T-cell (primary cell): ENCODE measurements around the gene PRR14. TPM values are rescaled to one million over a fixed set of nuclear protein-coding genes. Genes with fewer than 3 reads are reported as not detected.

Source experiments
- ATAC-seq, 4 experiments: fragments of 200-7000 bp in 3 of 4; fragments of 150-1000 bp in 1 of 4; cut with Tn5 transposase; replicated peaks in 1 of 4; 1 replicate in 3 of 4; 2 replicates in 1 of 4; pipeline ENCODE4 v1.10.0; 2021; ENCODE audit warnings: moderate library complexity in 3 of 4, mild to moderate bottlenecking in 2 of 4, moderate number of reproducible peaks in 1 of 4
- CTCF ChIA-PET, 2 donors: fragments of 300-600 bp; sonication (Branson Sonifier 250); formaldehyde crosslinking; loops; one replicate each; lab custom pipeline; 2022; ENCODE audit warnings: antibody characterized with exemption in 2 of 2; lab: Charles Lee
- POLR2A ChIA-PET, 2 donors: fragments of 300-600 bp; sonication (Branson Sonifier 250); formaldehyde crosslinking; loops; one replicate each; lab custom pipeline; 2022; ENCODE audit warnings: antibody characterized with exemption in 2 of 2; lab: Charles Lee
- DNase-seq, 35 experiments: peaks; one replicate each; pipeline versions ENCODE4 v3.0.0 to v3.0.0-alpha.2; 2013 to 2023
- H3K27ac ChIP-seq: one replicate; pipeline ENCODE4 v1.5.1; 2013; ENCODE audit warnings: low read length
- H3K27me3 ChIP-seq, 2 experiments: replicated peaks in 1 of 2; 1 replicate in 1 of 2; 2 replicates in 1 of 2; pipeline versions ENCODE4 v1.6.1 to v1.7.0; 2013; ENCODE audit warnings: low read length in 1 of 2, mixed read lengths in 1 of 2; ENCODE audit not compliant: control insufficient read depth in 2 of 2, insufficient read depth in 2 of 2; ENCODE audit errors: extremely low read depth in 1 of 2
- H3K36me3 ChIP-seq, 2 donors: 1 replicate in 1 of 2; 2 replicates in 1 of 2; pipeline versions ENCODE4 v1.6.1 to v1.7.0; 2013; ENCODE audit warnings: low read length in 1 of 2; ENCODE audit not compliant: control insufficient read depth in 2 of 2, insufficient read depth in 1 of 2; ENCODE audit errors: extremely low read depth in 1 of 2
- H3K4me1 ChIP-seq, 2 experiments: 1 replicate in 1 of 2; 2 replicates in 1 of 2; pipeline versions ENCODE4 v1.6.1 to v1.7.0; 2013; ENCODE audit warnings: low read length in 2 of 2, mixed read lengths in 1 of 2; ENCODE audit not compliant: insufficient read depth in 2 of 2, control insufficient read depth in 1 of 2; ENCODE audit errors: extremely low read depth in 1 of 2
- H3K4me3 ChIP-seq, 2 donors: 1 replicate in 1 of 2; 2 replicates in 1 of 2; pipeline versions ENCODE4 v1.5.1 to v1.7.0; 2013; ENCODE audit warnings: mild to moderate bottlenecking in 2 of 2, low read length in 1 of 2, moderate library complexity in 1 of 2; ENCODE audit not compliant: control insufficient read depth in 1 of 2; ENCODE audit errors: extremely low read depth in 1 of 2
- H3K9me3 ChIP-seq: 2 replicates; pipeline ENCODE4 v1.7.0; 2013
- H3K27ac Mint-ChIP-seq, 2 donors: one replicate each; pipeline ENCODE4 v1.8.0; 2020 to 2021; ENCODE audit warnings: mild to moderate bottlenecking in 2 of 2, mixed read lengths in 2 of 2
- H3K27me3 Mint-ChIP-seq, 2 donors: one replicate each; pipeline ENCODE4 v1.8.0; 2021 to 2022; ENCODE audit warnings: mixed read lengths in 2 of 2
- H3K36me3 Mint-ChIP-seq: one replicate; pipeline ENCODE4 v1.8.0; 2021; ENCODE audit warnings: mixed read lengths
- H3K4me1 Mint-ChIP-seq, 3 donors: one replicate each; pipeline ENCODE4 v1.8.0; 2020 to 2022; ENCODE audit warnings: mixed read lengths in 3 of 3, mild to moderate bottlenecking in 1 of 3
- H3K4me3 Mint-ChIP-seq, 3 donors: one replicate each; pipeline ENCODE4 v1.8.0; 2020 to 2022; ENCODE audit warnings: mild to moderate bottlenecking in 3 of 3, mixed read lengths in 3 of 3, moderate library complexity in 3 of 3
- H3K9me3 Mint-ChIP-seq, 3 donors: one replicate each; pipeline ENCODE4 v1.8.0; 2020 to 2022; ENCODE audit warnings: mixed read lengths in 3 of 3
- WGBS: methylation state at CpG from one replicate; pipeline ENCODE4 v1.1.5; 2013; ENCODE audit warnings: missing lambda C conversion rate; ENCODE audit not compliant: insufficient coverage; 5-methylcytosine and 5-hydroxymethylcytosine counted together
- total RNA-seq, 35 experiments: library from RNA in 6 of 35; stranded (reverse) in 6 of 35; fragments of 120-200 nt in 1 of 35; gene quantifications; one replicate each; pipeline versions ENCODE4 v1.2.1 to v1.2.4 and lab custom pipeline; 2013 to 2026

The PRR14 gene
- total RNA-seq, 5 donors from 2014 or later (not counting 1 experiment from before 2014, with no cell fraction given), result 57.9 to 121 (median 89.6) TPM

GRCh38 chr16:30665155-30665829 lies 14.5 kb downstream of the PRR14 start:
- no peak for DNase-seq
- H3K27me3 ChIP-seq, result no peaks in the 10 kb centered on the region
- no peak overlapping the region for H3K27ac ChIP-seq
- no peak overlapping the region for H3K4me3 ChIP-seq
- ATAC-seq, result no peak
- H3K36me3 Mint-ChIP-seq, result peaks cover 63% of the 10 kb centered on the region
- H3K9me3 ChIP-seq, result no peaks in the 10 kb centered on the region
- H3K36me3 ChIP-seq, result peaks cover 41 to 88% of the 10 kb centered on the region in 2 donors
- H3K27ac Mint-ChIP-seq, result peak overlapping the region in 1 of 2 donors; percentile 4
- 97% methylated on average over 14 of the region's 22 CpGs for WGBS
- H3K27me3 Mint-ChIP-seq, result no peaks in the 10 kb centered on the region
- H3K4me3 Mint-ChIP-seq, result peak overlapping the region in 1 of 3 donors; percentile 22
- no peaks in the 10 kb centered on the region for H3K9me3 Mint-ChIP-seq
- CTCF ChIA-PET, result interaction anchor here in 1 of 2 donors (0.5 kb wide), 1 partner anchor 652 kb away, joined by 4 read pairs; no protein-coding TSS in a partner anchor
- peaks cover 36 to 44% (median 43%) of the 10 kb centered on the region in 3 donors for H3K4me1 Mint-ChIP-seq
- POLR2A ChIA-PET, result interaction anchor here in 1 of 2 donors (0.6 kb wide), 1 partner anchor 82 kb away, joined by 3 read pairs; no protein-coding TSS in a partner anchor
- peaks cover 15 to 45% of the 10 kb centered on the region in 2 experiments for H3K4me1 ChIP-seq

DNA sequence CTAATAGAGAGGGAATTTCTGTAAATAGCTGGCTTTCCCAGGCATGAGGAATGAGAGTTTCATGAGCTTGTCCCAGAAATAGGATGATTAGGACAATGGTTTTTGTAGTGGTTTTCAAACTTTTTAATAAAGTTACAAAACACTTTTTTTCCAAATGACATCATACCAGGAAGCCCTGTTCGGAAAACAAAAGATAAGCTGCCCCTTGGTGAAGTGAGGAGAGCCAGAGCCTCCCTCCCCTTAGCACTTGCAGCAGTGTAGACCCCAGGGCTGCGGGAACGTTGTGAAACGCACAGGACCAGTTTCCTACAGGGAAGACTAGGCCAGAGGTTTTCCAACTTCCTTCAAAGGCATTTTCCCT lies 15.1 kb downstream of the PRR14 start:
- H3K4me1 ChIP-seq, result peaks cover 15 to 40% of the 10 kb centered on the region in 2 experiments
- no peaks in the 10 kb centered on the region for H3K9me3 Mint-ChIP-seq
- no peak overlapping the region for H3K4me3 Mint-ChIP-seq
- H3K4me1 Mint-ChIP-seq, result peaks cover 30 to 39% (median 39%) of the 10 kb centered on the region in 3 donors
- no CpG with 5 or more reads among the region's 4 CpGs for WGBS
- H3K4me3 ChIP-seq, result no peak overlapping the region
- no peak overlapping the region for H3K27ac Mint-ChIP-seq
- H3K27me3 ChIP-seq, result no peaks in the 10 kb centered on the region
- no peaks in the 10 kb centered on the region for H3K9me3 ChIP-seq
- H3K27me3 Mint-ChIP-seq, result no peaks in the 10 kb centered on the region
- DNase-seq, result no peak
- CTCF ChIA-PET, result interaction anchor here in 1 of 2 donors (0.5 kb wide), 1 partner anchor 653 kb away, joined by 4 read pairs; no protein-coding TSS in a partner anchor
- POLR2A ChIA-PET, result interaction anchor here in 1 of 2 donors (0.6 kb wide), 1 partner anchor 81 kb away, joined by 3 read pairs; no protein-coding TSS in a partner anchor
- peaks cover 43 to 87% of the 10 kb centered on the region in 2 donors for H3K36me3 ChIP-seq
- no peak overlapping the region for H3K27ac ChIP-seq
- peaks cover 60% of the 10 kb centered on the region for H3K36me3 Mint-ChIP-seq
- no peak for ATAC-seq

DNA sequence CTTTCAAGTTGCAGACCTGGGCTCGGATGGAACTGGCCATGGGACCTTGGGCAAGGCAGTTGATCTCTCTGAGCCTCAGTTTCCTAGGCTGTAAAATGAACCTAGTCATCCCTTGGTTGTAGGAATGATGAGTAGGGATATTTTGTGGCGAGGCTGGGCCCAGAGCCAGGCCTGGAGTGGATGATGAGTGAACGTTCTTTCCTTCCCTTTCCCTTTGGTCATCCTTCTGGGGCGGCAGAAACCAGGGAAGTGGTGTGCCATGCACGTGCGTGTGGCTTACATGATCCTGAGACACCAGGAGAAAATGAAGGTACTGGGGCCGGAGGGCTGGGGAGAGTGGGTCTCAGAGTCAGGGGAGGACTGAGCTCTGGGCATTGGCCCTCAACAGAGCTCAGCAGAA lies 15.9 kb downstream of the PRR14 start:
- ChIA-PET CTCF (no interaction called here), POLR2A (no interaction called here)
- Histone ChIP-seq H3K4me3 (no peak overlapping the region), H3K27me3 (no peaks in the 10 kb centered on the region), H3K27ac (no peak overlapping the region), H3K36me3 (peaks cover 42 to 78% of the 10 kb centered on the region in 2 donors), H3K9me3 (no peaks in the 10 kb centered on the region), H3K4me1 (peaks cover 6 to 31% of the 10 kb centered on the region in 2 experiments)
- Mint-ChIP-seq H3K4me1 (peaks cover 22 to 31% (median 30%) of the 10 kb centered on the region in 3 donors), H3K36me3 (peaks cover 52% of the 10 kb centered on the region), H3K9me3 (no peaks in the 10 kb centered on the region), H3K4me3 (no peak overlapping the region), H3K27me3 (no peaks in the 10 kb centered on the region), H3K27ac (peak overlapping the region in 1 of 2 donors; percentile 19)
- DNase-seq, result no peak
- 91% methylated on average over 1 of the region's 7 CpGs for WGBS
- ATAC-seq, result no peak

GRCh38 chr16:30667361-30667905 lies 16.7 kb downstream of the PRR14 start:
- Mint-ChIP-seq H3K4me3 (no peak overlapping the region), H3K36me3 (peaks cover 45% of the 10 kb centered on the region), H3K27me3 (no peaks in the 10 kb centered on the region), H3K9me3 (no peaks in the 10 kb centered on the region), H3K4me1 (peaks cover 14 to 23% (median 22%) of the 10 kb centered on the region in 3 donors), H3K27ac (no peak overlapping the region)
- no peak for DNase-seq
- ChIA-PET POLR2A (no interaction called here), CTCF (interaction anchor here in 1 of 2 donors (0.5 kb wide), 1 partner anchor 9 kb away, joined by 4 read pairs; no protein-coding TSS in a partner anchor)
- ATAC-seq, result no peak
- peaks cover 36 to 70% of the 10 kb centered on the region in 2 donors for H3K36me3 ChIP-seq
- H3K9me3 ChIP-seq, result no peaks in the 10 kb centered on the region
- H3K27me3 ChIP-seq, result no peaks in the 10 kb centered on the region
- no peak overlapping the region for H3K4me3 ChIP-seq
- H3K27ac ChIP-seq, result no peak overlapping the region
- H3K4me1 ChIP-seq, result peaks cover 2 to 24% of the 10 kb centered on the region in 2 experiments
- 94% methylated on average over 11 of the region's 11 CpGs for WGBS

DNA sequence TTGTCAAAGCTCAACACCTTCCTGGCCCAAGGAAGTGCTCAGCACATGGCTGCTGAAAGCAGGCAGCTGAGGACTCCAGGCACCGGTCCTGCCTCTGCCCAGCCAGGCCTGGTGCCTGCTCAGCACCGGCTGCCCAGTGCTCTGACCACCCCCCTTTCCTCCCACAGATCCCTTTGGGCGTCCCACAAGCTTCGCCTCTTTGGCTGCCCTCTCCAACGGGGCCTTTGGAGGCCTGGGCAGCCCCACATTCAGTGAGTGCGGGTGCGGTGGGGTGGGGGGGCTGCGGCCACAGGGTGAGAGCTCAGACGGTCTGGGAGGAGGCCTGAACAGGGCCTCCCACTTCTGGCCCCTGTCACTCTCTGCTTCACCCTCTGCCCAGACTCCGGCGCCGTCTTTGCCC lies 17.6 kb downstream of the PRR14 start:
- DNase-seq (no peak), ATAC-seq (peak in 1 of 4 experiments; percentile 13)
- 93% methylated on average over 6 of the region's 12 CpGs for WGBS
- H3K4me3 Mint-ChIP-seq, result no peak overlapping the region
- H3K4me1 Mint-ChIP-seq, result peaks cover 5 to 14% (median 13%) of the 10 kb centered on the region in 3 donors
- H3K27me3 Mint-ChIP-seq, result no peaks in the 10 kb centered on the region
- H3K27ac Mint-ChIP-seq, result no peak overlapping the region
- H3K9me3 Mint-ChIP-seq, result no peaks in the 10 kb centered on the region
- peaks cover 2 to 15% of the 10 kb centered on the region in 2 experiments for H3K4me1 ChIP-seq
- CTCF ChIA-PET, result interaction anchor here (0.5 kb wide), 2 partner anchors 8 to 34 kb away, joined by 3 to 4 read pairs; no protein-coding TSS in a partner anchor
- H3K27ac ChIP-seq, result no peak overlapping the region
- no peaks in the 10 kb centered on the region for H3K9me3 ChIP-seq
- H3K27me3 ChIP-seq, result no peaks in the 10 kb centered on the region
- H3K36me3 Mint-ChIP-seq, result peaks cover 36% of the 10 kb centered on the region
- POLR2A ChIA-PET, result no interaction called here
- no peak overlapping the region for H3K4me3 ChIP-seq
- H3K36me3 ChIP-seq, result peaks cover 31 to 61% of the 10 kb centered on the region in 2 donors
